ENCODE data around the gene LCA5.

- TF ChIP-seq CTCF (IDR thresholded peaks at IDR 0.05; ENCODE audit: borderline replicate concordance, extremely low read depth, low read length, poor library complexity, severe bottlenecking) (no peak), EZH2 (IDR thresholded peaks at IDR 0.05; ENCODE audit: borderline replicate concordance, low read depth, low read length, severe bottlenecking) (no peak)
These were observed 7.2 kb upstream of the LCA5 start for GRCh38 chr6:79544299-79544927.
